GM12878 (cell line): ENCODE results near the gene RNFT2. TPM values are rescaled to one million over a fixed set of nuclear protein-coding genes. Genes with fewer than 3 reads are reported as not detected.

Source experiments
- ATAC-seq: fragments of 200-7000 bp; cut with Tn5 transposase; 3 replicates; pipeline ENCODE4 v1.9.1; 2020; ENCODE audit warnings: mild to moderate bottlenecking, moderate library complexity
- BruUV-seq: library from RNA; stranded (reverse); fragments of 400-500 nt; replicated peaks from 2 replicates; lab custom pipeline; 2021; lab: Mats Ljungman, UMichigan
- CTCF ChIA-PET: fragments of 300-600 bp; sonication (Branson Sonifier 250); formaldehyde crosslinking; extraction: SDS; loops from one replicate; lab custom pipeline; 2021; ENCODE audit warnings: inconsistent platforms; lab: Yijun Ruan, JAX
- POLR2A ChIA-PET: fragments of 350-600 bp; formaldehyde crosslinking; extraction: SDS; loops from one replicate; lab custom pipeline; 2021; ENCODE audit warnings: inconsistent platforms; lab: Charles Lee
- RAD21 ChIA-PET: fragments of 300-600 bp; sonication (Branson Sonifier 250); formaldehyde crosslinking; loops from one replicate; lab custom pipeline; 2023; ENCODE audit warnings: antibody characterized with exemption; ENCODE audit not compliant: unreplicated experiment; lab: Charles Lee
- SMC1A ChIA-PET: fragments of 300-600 bp; sonication (Branson Sonifier 250); formaldehyde crosslinking; loops from one replicate; lab custom pipeline; 2023; ENCODE audit not compliant: unreplicated experiment, uncharacterized antibody; lab: Charles Lee
- DNase-seq: peaks from one replicate; pipeline ENCODE4 v3.0.0-alpha.2; 2011; ENCODE audit warnings: low read depth, low spot score
- FAIRE-seq: peaks from 3 replicates; lab custom pipeline; 2011; peaks lifted over from hg19 to GRCh38; lab: Jason Lieb, UNC
- H2AFZ ChIP-seq: 2 replicates; pipeline ENCODE4 v1.6.0; 2011; ENCODE audit warnings: low read depth, low read length, control low read depth; ENCODE audit not compliant: control insufficient read depth
- H3K27ac ChIP-seq: 2 replicates; pipeline ENCODE4 v1.5.1; 2011; ENCODE audit warnings: control low read depth; ENCODE audit not compliant: control insufficient read depth, insufficient read depth
- H3K27me3 ChIP-seq, 2 experiments: replicated peaks in 1 of 2; 2 replicates each; pipeline versions ENCODE4 v1.6.0 to v1.6.1; 2011; ENCODE audit warnings: low read length in 1 of 2; ENCODE audit not compliant: control insufficient read depth in 2 of 2, insufficient read depth in 2 of 2
- H3K36me3 ChIP-seq, 2 experiments: 2 replicates each; pipeline ENCODE4 v1.5.1; 2011; ENCODE audit warnings: low read length in 1 of 2; ENCODE audit not compliant: control insufficient read depth in 2 of 2, insufficient read depth in 2 of 2
- H3K4me1 ChIP-seq: 2 replicates; pipeline ENCODE4 v1.6.1; 2011; ENCODE audit warnings: mild to moderate bottlenecking, low read length, moderate library complexity, mixed read lengths; ENCODE audit not compliant: control insufficient read depth, insufficient read depth
- H3K4me2 ChIP-seq: 2 replicates; pipeline ENCODE4 v1.6.0; 2011; ENCODE audit warnings: control low read depth; ENCODE audit not compliant: control insufficient read depth, insufficient read depth
- H3K4me3 ChIP-seq: fragments of 200-600 bp; sonication (generic); 2 replicates; pipeline ENCODE4 v1.5.1; 2016
- H3K79me2 ChIP-seq: 2 replicates; pipeline ENCODE4 v1.6.0; 2011; ENCODE audit warnings: low read length; ENCODE audit not compliant: control insufficient read depth, insufficient read depth
- H3K9ac ChIP-seq: 2 replicates; pipeline ENCODE4 v1.8.0; 2011; ENCODE audit warnings: low read length, control low read depth, mixed read lengths; ENCODE audit not compliant: control insufficient read depth, insufficient read depth
- H3K9me3 ChIP-seq: replicated peaks from 3 replicates; pipeline ENCODE4 v1.5.1; 2011; ENCODE audit warnings: mild to moderate bottlenecking, low read length; ENCODE audit not compliant: control insufficient read depth, insufficient read depth
- H4K20me1 ChIP-seq: 2 replicates; pipeline ENCODE4 v1.6.0; 2011; ENCODE audit not compliant: control insufficient read depth, insufficient read depth
- BCL11A ChIP-seq: IDR thresholded peaks from 2 replicates; pipeline ENCODE4 v1.6.1; 2011; ENCODE audit warnings: low read depth, low read length
- CBX5 ChIP-seq: sonication (generic); IDR thresholded peaks from 2 replicates; pipeline ENCODE4 v1.6.1; 2016; ENCODE audit warnings: low read depth, moderate library complexity, mild to moderate bottlenecking, inconsistent platforms
- EGR1 ChIP-seq, 2 experiments: IDR thresholded peaks; 1 replicate in 1 of 2; 2 replicates in 1 of 2; pipeline ENCODE4 v1.6.1; 2011 to 2012; ENCODE audit warnings: low read depth in 2 of 2, low read length in 2 of 2, borderline replicate concordance in 1 of 2, mild to moderate bottlenecking in 1 of 2, moderate library complexity in 1 of 2
- IRF3 ChIP-seq: fragments of 450-650 bp; IDR thresholded peaks from 2 replicates; pipeline ENCODE4 v1.6.1; 2014; ENCODE audit warnings: mild to moderate bottlenecking
- IRF4 ChIP-seq: IDR thresholded peaks from 2 replicates; pipeline ENCODE4 v1.6.1; 2011; ENCODE audit warnings: low read depth, low read length
- MTA2 ChIP-seq: fragments of 450-650 bp; IDR thresholded peaks from 2 replicates; pipeline ENCODE4 v1.6.1; 2016; ENCODE audit warnings: low read depth, mild to moderate bottlenecking, moderate library complexity
- PAX5 ChIP-seq: IDR thresholded peaks from 2 replicates; pipeline ENCODE4 v1.6.1; 2011; ENCODE audit warnings: low read depth, low read length, borderline replicate concordance
- RB1 ChIP-seq: fragments of 450-650 bp; formaldehyde crosslinking; IDR thresholded peaks from 2 replicates; pipeline ENCODE4 v1.6.1; 2017; ENCODE audit warnings: mild to moderate bottlenecking, borderline replicate concordance
- SIX5 ChIP-seq: IDR thresholded peaks from 2 replicates; pipeline ENCODE4 v1.6.1; 2011; ENCODE audit warnings: mild to moderate bottlenecking, low read depth, low read length, moderate library complexity; ENCODE audit not compliant: severe bottlenecking
- SMAD1 ChIP-seq: fragments of 450-650 bp; IDR thresholded peaks from 2 replicates; pipeline ENCODE4 v1.6.1; 2018; ENCODE audit warnings: mild to moderate bottlenecking, low read depth; ENCODE audit not compliant: partially characterized antibody
- SP1 ChIP-seq: IDR thresholded peaks from one replicate; pipeline ENCODE4 v1.6.1; 2011; ENCODE audit warnings: low read depth, low read length
- STAT1 ChIP-seq: fragments of 450-650 bp; conservative IDR thresholded peaks from 2 replicates; pipeline ENCODE4 v1.6.1; 2014; ENCODE audit warnings: antibody characterized with exemption, mild to moderate bottlenecking
- TCF3 ChIP-seq: IDR thresholded peaks from 2 replicates; pipeline ENCODE4 v1.6.1; 2012; ENCODE audit warnings: low read depth, mild to moderate bottlenecking, low read length, borderline replicate concordance; ENCODE audit not compliant: insufficient read depth
- ZSCAN29 ChIP-seq: fragments of 450-650 bp; IDR thresholded peaks from 2 replicates; pipeline ENCODE4 v1.6.1; 2017; ENCODE audit warnings: mild to moderate bottlenecking, moderate library complexity
- WGBS: methylation state at CpG from one replicate; pipeline ENCODE4 v1.1.6; 2016; ENCODE audit warnings: low lambda C conversion rate; ENCODE audit not compliant: insufficient replicate concordance, insufficient coverage; ENCODE audit errors: missing lambda C conversion rate; 5-methylcytosine and 5-hydroxymethylcytosine counted together
- in situ Hi-C: fragments of 300-500 bp; cut with MboI; formaldehyde crosslinking; loops from 9 replicates; pipeline ENCODE4 v1.14.3; 2018; ENCODE audit warnings: mixed read lengths
- intact Hi-C: fragments of 100-400 bp; cut with micrococcal nuclease; formaldehyde crosslinking; loops from one replicate; pipeline ENCODE4 v1.14.2; 2022; ENCODE audit not compliant: unreplicated experiment
- polyA plus RNA-seq, 11 experiments: library from polyadenylated mRNA; depleted of rRNA in 4 of 11; unstranded in 6 of 11; stranded (reverse) in 5 of 11; fragments of >200 nt; fragmentation: Nextera tagmentation in 4 of 11; fragmentation: Illumina TruSeq in 1 of 11; extraction: Ambion mirVana in 4 of 11; extraction: Trizol in 1 of 11; gene quantifications; 1 replicate in 1 of 11; 2 replicates in 10 of 11; pipeline versions ENCODE4 v1.2.1 to v1.2.3, GENCODE V29; 2011 to 2016; ENCODE audit warnings: inconsistent platforms in 2 of 11, missing spikeins in 2 of 11, low read depth in 1 of 11
- total RNA-seq, 4 experiments: library from RNA; depleted of rRNA in 3 of 4; stranded (reverse); fragments of >200 nt in 3 of 4; fragmentation: Illumina TruSeq in 1 of 4; extraction: Trizol in 1 of 4; gene quantifications; 2 replicates each; pipeline versions ENCODE4 v1.2.1 to v1.2.3, GENCODE V29; 2013 to 2021
- TF ChIP-seq, protein P1 (sequence below): fragments of 450-650 bp; formaldehyde crosslinking; IDR thresholded peaks from 2 replicates; pipeline ENCODE4 v1.4.0; 2022; ENCODE audit warnings: mild to moderate bottlenecking, moderate library complexity
- TF ChIP-seq, protein P2 (sequence below): fragments of 450-650 bp; formaldehyde crosslinking; IDR thresholded peaks from 2 replicates; pipeline ENCODE4 v1.4.0; 2020; ENCODE audit warnings: mild to moderate bottlenecking, moderate library complexity

RNFT2 gene
- total and polyA plus RNA-seq, 10 of the 15 experiments (the other 5 are each of a cell fraction or from before 2014, with no cell fraction given): 2.5 to 17.3 (median 9.7) TPM

DNA sequence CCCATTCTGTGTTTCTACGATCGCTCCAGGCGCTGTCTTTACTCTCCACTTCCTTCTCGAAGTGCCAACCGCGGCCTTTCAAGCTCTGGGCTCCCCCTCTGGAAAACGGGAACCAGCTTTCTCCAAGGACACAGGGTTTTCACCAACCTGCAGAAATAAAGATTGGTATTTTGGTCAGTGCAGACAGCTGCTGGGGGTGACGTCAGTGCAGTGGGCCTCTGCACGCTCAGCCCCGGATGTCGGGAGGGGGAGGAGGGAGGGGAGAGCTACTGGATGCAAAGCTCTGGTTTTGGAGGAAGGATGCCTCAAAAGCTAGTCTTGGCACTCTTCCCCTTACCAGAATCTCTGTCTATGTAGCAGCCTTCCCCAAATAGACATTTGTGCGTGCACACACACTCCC, 123.2 kb downstream of the RNFT2 start (continued):
- TF ChIP-seq IRF3: no peak
- no peak for TF ChIP-seq SMAD1
- no peak for TF ChIP-seq STAT1
- no peak for TF ChIP-seq ZSCAN29
- TF ChIP-seq CBX5: no peak
- TF ChIP-seq SP1: peak; percentile 41
- peak; percentile 48; the same call in 1 of the 2 replicates for TF ChIP-seq PAX5
- peak; percentile 87 for TF ChIP-seq TCF3
- TF ChIP-seq, all 136 proteins: peak for 16

DNA sequence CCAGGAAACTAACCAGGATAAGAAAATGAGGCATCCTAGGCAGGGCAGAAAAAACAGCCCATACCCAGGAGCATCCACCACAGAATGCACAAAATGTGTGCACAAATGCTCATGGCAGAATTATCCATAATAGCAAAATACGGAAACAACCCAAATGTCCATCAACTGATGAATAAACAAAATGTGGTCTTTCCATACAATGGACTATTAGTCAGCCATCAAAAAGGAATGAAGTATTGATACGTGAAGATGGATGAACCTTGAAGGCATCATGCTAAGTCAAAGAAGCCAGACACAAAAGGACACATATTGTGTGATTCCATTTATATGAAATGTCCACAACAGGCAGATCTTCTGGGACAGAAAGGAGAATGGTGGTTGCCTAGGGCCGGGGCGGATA, 124.1 kb downstream of the RNFT2 start:
- Histone ChIP-seq H3K27ac (no peak overlapping the region), H3K9ac (no peak overlapping the region), H3K9me3 (no peaks in the 10 kb centered on the region), H4K20me1 (no peaks in the 10 kb centered on the region), H3K27me3 (no peaks in the 10 kb centered on the region), H3K79me2 (no peaks in the 10 kb centered on the region), H3K36me3 (no peaks in the 10 kb centered on the region), H3K4me2 (no peak overlapping the region), H2AFZ (no peak overlapping the region), H3K4me3 (no peak overlapping the region), H3K4me1 (peaks cover 22% of the 10 kb centered on the region)
- no peak for DNase-seq
- TF ChIP-seq BCL11A: no peak
- TF ChIP-seq, protein P1, sequence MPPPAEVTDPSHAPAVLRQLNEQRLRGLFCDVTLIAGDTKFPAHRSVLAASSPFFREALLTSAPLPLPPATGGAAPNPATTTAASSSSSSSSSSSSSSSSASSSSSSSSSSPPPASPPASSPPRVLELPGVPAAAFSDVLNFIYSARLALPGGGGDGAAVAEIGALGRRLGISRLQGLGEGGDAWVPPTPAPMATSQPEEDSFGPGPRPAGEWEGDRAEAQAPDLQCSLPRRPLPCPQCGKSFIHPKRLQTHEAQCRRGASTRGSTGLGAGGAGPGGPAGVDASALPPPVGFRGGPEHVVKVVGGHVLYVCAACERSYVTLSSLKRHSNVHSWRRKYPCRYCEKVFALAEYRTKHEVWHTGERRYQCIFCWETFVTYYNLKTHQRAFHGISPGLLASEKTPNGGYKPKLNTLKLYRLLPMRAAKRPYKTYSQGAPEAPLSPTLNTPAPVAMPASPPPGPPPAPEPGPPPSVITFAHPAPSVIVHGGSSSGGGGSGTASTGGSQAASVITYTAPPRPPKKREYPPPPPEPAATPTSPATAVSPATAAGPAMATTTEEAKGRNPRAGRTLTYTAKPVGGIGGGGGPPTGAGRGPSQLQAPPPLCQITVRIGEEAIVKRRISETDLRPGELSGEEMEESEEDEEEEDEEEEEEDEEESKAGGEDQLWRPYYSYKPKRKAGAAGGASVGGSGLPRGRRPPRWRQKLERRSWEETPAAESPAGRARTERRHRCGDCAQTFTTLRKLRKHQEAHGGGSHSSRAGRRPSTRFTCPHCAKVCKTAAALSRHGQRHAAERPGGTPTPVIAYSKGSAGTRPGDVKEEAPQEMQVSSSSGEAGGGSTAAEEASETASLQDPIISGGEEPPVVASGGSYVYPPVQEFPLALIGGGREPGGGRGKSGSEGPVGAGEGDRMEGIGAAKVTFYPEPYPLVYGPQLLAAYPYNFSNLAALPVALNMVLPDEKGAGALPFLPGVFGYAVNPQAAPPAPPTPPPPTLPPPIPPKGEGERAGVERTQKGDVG (CRISPR knock-in tag): no peak
- TF ChIP-seq RB1: no peak
- TF ChIP-seq, protein P2, sequence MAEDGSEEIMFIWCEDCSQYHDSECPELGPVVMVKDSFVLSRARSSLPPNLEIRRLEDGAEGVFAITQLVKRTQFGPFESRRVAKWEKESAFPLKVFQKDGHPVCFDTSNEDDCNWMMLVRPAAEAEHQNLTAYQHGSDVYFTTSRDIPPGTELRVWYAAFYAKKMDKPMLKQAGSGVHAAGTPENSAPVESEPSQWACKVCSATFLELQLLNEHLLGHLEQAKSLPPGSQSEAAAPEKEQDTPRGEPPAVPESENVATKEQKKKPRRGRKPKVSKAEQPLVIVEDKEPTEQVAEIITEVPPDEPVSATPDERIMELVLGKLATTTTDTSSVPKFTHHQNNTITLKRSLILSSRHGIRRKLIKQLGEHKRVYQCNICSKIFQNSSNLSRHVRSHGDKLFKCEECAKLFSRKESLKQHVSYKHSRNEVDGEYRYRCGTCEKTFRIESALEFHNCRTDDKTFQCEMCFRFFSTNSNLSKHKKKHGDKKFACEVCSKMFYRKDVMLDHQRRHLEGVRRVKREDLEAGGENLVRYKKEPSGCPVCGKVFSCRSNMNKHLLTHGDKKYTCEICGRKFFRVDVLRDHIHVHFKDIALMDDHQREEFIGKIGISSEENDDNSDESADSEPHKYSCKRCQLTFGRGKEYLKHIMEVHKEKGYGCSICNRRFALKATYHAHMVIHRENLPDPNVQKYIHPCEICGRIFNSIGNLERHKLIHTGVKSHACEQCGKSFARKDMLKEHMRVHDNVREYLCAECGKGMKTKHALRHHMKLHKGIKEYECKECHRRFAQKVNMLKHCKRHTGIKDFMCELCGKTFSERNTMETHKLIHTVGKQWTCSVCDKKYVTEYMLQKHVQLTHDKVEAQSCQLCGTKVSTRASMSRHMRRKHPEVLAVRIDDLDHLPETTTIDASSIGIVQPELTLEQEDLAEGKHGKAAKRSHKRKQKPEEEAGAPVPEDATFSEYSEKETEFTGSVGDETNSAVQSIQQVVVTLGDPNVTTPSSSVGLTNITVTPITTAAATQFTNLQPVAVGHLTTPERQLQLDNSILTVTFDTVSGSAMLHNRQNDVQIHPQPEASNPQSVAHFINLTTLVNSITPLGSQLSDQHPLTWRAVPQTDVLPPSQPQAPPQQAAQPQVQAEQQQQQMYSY: no peak
- no peak for TF ChIP-seq EGR1 (IDR thresholded peaks at IDR 0.05; ENCODE audit: borderline replicate concordance in 1 of 2, low read depth in 2 of 2, low read length in 2 of 2)
- no peak for TF ChIP-seq MTA2
- TF ChIP-seq SIX5: no peak
- TF ChIP-seq IRF4: no peak
- WGBS: 68% methylated on average over 4 of the region's 4 CpGs
- BruUV-seq: no TSS peak
- in situ Hi-C loops (no loop called here), intact Hi-C loops (no loop called here)
- RAD21 ChIA-PET: no interaction called here
- CTCF ChIA-PET: interaction anchor here (1.1 to 1.5 kb wide), 2 partner anchors 258 kb away, joined by 3 to 4 read pairs; no protein-coding TSS in a partner anchor
- POLR2A ChIA-PET: no interaction called here
- ATAC-seq: no peak
- SMC1A ChIA-PET: no interaction called here
- FAIRE-seq: no peak
